GM21717 (cell line): ENCODE measurements around the gene NPTN.
"Not testable (repeated sequence)": the region's sequence is repeated elsewhere in the genome, so short reads cannot be mapped to it uniquely, and the experiment has no call there.

Experiments used
- ATAC-seq: cut with Tn5 transposase; IDR thresholded peaks from one replicate; pipeline ENCODE4 v1.9.1; 2021; ENCODE audit warnings: mild to moderate bottlenecking, moderate library complexity; ENCODE audit not compliant: unreplicated experiment

NPTN gene

GRCh38 chr15:73601451-73602445, 31.4 kb downstream of the NPTN start:
- no peak for ATAC-seq

- no peak for ATAC-seq
Observed at GRCh38 chr15:73600413-73601335, 32.5 kb downstream of the NPTN start.

GRCh38 chr15:73599934-73600333, 33.3 kb downstream of the NPTN start:
- ATAC-seq, result no peak

GRCh38 chr15:73598530-73599160, 34.5 kb downstream of the NPTN start:
- ATAC-seq, result no peak

- ATAC-seq, result no peak
Observed at GRCh38 chr15:73597036-73597638, 36.1 kb downstream of the NPTN start.

GRCh38 chr15:73596174-73596573, 37.0 kb downstream of the NPTN start:
- no peak for ATAC-seq

GRCh38 chr15:73594109-73594508, 39.1 kb downstream of the NPTN start:
- ATAC-seq, result no peak

GRCh38 chr15:73593304-73594074, 39.7 kb downstream of the NPTN start:
- no peak for ATAC-seq

- ATAC-seq, result no peak
Observed at GRCh38 chr15:73590263-73590662, 42.9 kb downstream of the NPTN start.

GRCh38 chr15:73589766-73590165, 43.4 kb downstream of the NPTN start:
- ATAC-seq, result no peak

- no peak for ATAC-seq
Observed at GRCh38 chr15:73585871-73586654, 47.1 kb downstream of the NPTN start.

- no peak for ATAC-seq
Observed at GRCh38 chr15:73584699-73585420, 48.3 kb downstream of the NPTN start.

- ATAC-seq, result no peak
Observed at GRCh38 chr15:73583544-73583943, 49.6 kb downstream of the NPTN start.

GRCh38 chr15:73582851-73583379, 50.3 kb downstream of the NPTN start:
- ATAC-seq, result no peak

- ATAC-seq, result no peak
Observed at GRCh38 chr15:73578026-73578425, 55.2 kb downstream of the NPTN start.

- not testable (repeated sequence) for ATAC-seq
Observed at GRCh38 chr15:73577593-73577992, 55.6 kb downstream of the NPTN start.

GRCh38 chr15:73575636-73576247, 57.4 kb downstream of the NPTN start:
- ATAC-seq, result no peak

GRCh38 chr15:73573572-73573971, 59.6 kb downstream of the NPTN start:
- ATAC-seq, result no peak
